Nephron progenitor cell (in vitro differentiated cells): ENCODE results near the gene SLC25A39.

Experiments used
- DNase-seq: peaks from one replicate; pipeline ENCODE4 v3.0.0; 2021
- H3K27ac Mint-ChIP-seq: 2 replicates; pipeline ENCODE4 v1.8.0; 2021; ENCODE audit warnings: mild to moderate bottlenecking, moderate library complexity, mixed read lengths
- H3K27me3 Mint-ChIP-seq: 2 replicates; pipeline ENCODE4 v1.8.0; 2021; ENCODE audit warnings: mild to moderate bottlenecking, low read depth, mixed read lengths; ENCODE audit not compliant: poor library complexity
- H3K36me3 Mint-ChIP-seq: 2 replicates; pipeline ENCODE4 v1.8.0; 2021; ENCODE audit warnings: low read depth, mixed read lengths
- H3K4me1 Mint-ChIP-seq: 2 replicates; pipeline ENCODE4 v1.8.0; 2021; ENCODE audit warnings: mixed read lengths
- H3K4me3 Mint-ChIP-seq: 2 replicates; pipeline ENCODE4 v1.8.0; 2021; ENCODE audit warnings: mild to moderate bottlenecking, moderate library complexity, mixed read lengths
- H3K9me3 Mint-ChIP-seq: 2 replicates; pipeline ENCODE4 v1.8.0; 2021; ENCODE audit warnings: mild to moderate bottlenecking, moderate library complexity, mixed read lengths
- CTCF ChIP-seq: fragments of 200-600 bp; sonication (generic); IDR thresholded peaks from 2 replicates; pipeline ENCODE4 v1.5.0; 2021; ENCODE audit warnings: antibody characterized with exemption

SLC25A39 gene

GRCh38 chr17:44307387-44308186, 17.0 kb downstream of the SLC25A39 start:
- Mint-ChIP-seq H3K9me3 (no peaks in the 10 kb centered on the region), H3K4me3 (peak overlapping the region; percentile 82), H3K4me1 (peaks cover 15% of the 10 kb centered on the region), H3K36me3 (no peaks in the 10 kb centered on the region), H3K27me3 (peaks cover 56% of the 10 kb centered on the region), H3K27ac (no peak overlapping the region)
- peak; percentile 66 for DNase-seq
- TF ChIP-seq CTCF = no peak

GRCh38 chr17:44304651-44305050, 20.0 kb downstream of the SLC25A39 start:
- DNase-seq = no peak
- Mint-ChIP-seq H3K4me3 (no peak overlapping the region), H3K36me3 (no peaks in the 10 kb centered on the region), H3K27me3 (peaks cover 27% of the 10 kb centered on the region), H3K27ac (no peak overlapping the region), H3K9me3 (no peaks in the 10 kb centered on the region), H3K4me1 (peaks cover 15% of the 10 kb centered on the region)
- no peak for TF ChIP-seq CTCF

- TF ChIP-seq CTCF = no peak
- peaks cover 29% of the 10 kb centered on the region for H3K27me3 Mint-ChIP-seq
- no peaks in the 10 kb centered on the region for H3K4me1 Mint-ChIP-seq
- no peak overlapping the region for H3K27ac Mint-ChIP-seq
- H3K36me3 Mint-ChIP-seq = no peaks in the 10 kb centered on the region
- H3K4me3 Mint-ChIP-seq = no peak overlapping the region
- DNase-seq = no peak
- no peaks in the 10 kb centered on the region for H3K9me3 Mint-ChIP-seq
Observed at GRCh38 chr17:44297975-44298374, 26.6 kb downstream of the SLC25A39 start.

- no peak for TF ChIP-seq CTCF
- no peak for DNase-seq
- Mint-ChIP-seq H3K9me3 (no peaks in the 10 kb centered on the region), H3K27me3 (peaks cover 51% of the 10 kb centered on the region), H3K36me3 (no peaks in the 10 kb centered on the region), H3K4me3 (no peak overlapping the region), H3K27ac (no peak overlapping the region), H3K4me1 (no peaks in the 10 kb centered on the region)
Observed at GRCh38 chr17:44293509-44294226, 31.0 kb downstream of the SLC25A39 start.

GRCh38 chr17:44287651-44288050, 37.0 kb downstream of the SLC25A39 start:
- H3K4me1 Mint-ChIP-seq = no peaks in the 10 kb centered on the region
- H3K9me3 Mint-ChIP-seq = no peaks in the 10 kb centered on the region
- H3K27ac Mint-ChIP-seq = no peak overlapping the region
- H3K27me3 Mint-ChIP-seq = peaks cover 26% of the 10 kb centered on the region
- no peaks in the 10 kb centered on the region for H3K36me3 Mint-ChIP-seq
- TF ChIP-seq CTCF = no peak
- no peak overlapping the region for H3K4me3 Mint-ChIP-seq
- no peak for DNase-seq
